GM21786 (cell line): ENCODE measurements around the gene NR2C2.

Experiments
- ATAC-seq: cut with Tn5 transposase; IDR thresholded peaks from one replicate; pipeline ENCODE4 v1.9.1; 2021; ENCODE audit not compliant: unreplicated experiment

The NR2C2 gene

DNA sequence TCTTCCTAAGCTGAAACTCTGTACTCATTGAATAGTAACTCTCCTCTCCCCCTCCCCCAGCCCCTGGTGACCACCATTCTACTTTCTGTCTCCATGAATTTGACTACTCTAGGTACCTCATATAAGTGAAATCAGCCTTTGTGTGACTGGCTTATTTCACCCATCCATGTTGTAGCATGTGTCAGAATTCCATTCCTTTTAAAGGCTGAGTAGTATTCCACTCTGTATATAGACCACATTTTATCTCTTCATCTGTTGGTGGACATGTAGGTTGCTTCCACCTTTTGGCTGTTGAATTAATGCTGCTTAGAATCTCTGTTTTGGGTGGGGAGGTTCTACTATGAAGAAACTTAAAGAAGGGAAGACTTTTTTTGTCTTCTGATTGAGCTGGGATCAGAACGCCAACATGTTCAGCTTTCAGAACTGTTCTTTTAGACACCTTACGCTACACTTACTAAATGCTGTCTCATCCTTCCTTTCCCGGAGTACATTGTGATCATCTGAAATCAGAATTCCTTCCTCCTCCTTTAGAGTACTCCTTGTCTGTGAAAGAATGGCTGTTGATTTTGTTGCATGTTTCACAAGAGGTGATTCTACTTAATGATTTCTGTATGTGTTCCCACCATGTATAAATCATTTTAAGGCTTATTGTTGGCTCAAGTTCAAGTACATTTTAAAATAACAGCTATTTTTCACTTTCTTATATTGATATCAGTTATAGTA lies 67.4 kb downstream of the NR2C2 start:
- no peak for ATAC-seq

DNA sequence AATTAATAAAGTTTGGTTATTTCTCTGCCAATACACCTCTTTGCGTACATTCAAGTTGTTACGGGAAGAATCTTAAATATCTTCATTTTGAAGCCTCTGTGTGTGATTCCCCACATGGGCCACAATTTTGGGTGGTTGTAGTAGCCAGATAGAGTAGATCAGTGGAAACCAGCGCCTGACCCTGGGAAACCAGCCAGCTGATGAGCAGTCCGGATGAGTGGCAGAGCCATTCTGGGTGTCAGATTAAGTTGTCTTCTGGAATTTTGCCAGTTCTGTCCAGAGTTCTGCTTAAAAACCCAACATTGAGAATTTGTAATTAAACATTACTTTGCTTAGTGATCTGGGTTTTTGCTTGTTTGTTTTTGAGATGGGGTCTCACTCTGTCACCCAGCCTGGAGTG lies 68.1 kb downstream of the NR2C2 start:
- no peak for ATAC-seq

DNA sequence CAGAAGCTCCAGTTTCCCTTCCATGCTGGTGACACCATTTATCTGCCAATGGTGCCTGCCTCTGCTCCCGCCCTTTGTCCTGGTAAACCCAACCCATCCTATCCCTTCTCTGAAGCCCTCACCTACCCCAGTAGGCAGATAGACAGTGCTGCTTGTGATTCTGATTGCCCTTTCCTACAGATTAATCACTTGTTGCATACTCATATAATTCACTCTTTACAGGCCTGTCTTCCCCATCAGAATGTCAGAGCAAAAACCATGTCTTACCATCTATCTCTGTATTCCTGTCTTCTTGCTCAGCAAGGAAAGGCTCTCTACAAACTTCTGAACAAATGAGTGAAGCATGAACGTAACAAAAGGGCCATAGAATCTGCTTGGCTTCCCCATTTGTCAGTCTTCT lies 69.8 kb downstream of the NR2C2 start:
- no peak for ATAC-seq

DNA sequence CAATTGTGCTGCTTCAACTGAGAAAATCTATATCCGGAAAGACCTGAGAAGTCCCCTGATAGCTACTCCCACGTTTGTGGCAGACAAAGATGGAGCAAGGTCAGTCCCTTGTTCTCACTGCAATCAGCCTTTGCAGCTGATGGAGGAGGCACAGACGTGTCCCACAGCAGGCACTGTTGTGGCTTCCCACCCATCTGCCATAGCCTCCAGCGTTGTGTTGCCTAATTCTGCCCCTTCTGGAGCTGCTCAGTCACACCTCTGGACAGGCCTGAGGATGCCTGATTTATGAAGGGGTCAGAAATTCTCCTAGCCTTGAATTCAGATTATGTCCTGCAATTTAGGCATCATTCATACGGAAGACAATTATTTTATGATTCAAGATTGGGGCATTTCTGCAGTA lies 75.9 kb downstream of the NR2C2 start:
- no peak for ATAC-seq

DNA sequence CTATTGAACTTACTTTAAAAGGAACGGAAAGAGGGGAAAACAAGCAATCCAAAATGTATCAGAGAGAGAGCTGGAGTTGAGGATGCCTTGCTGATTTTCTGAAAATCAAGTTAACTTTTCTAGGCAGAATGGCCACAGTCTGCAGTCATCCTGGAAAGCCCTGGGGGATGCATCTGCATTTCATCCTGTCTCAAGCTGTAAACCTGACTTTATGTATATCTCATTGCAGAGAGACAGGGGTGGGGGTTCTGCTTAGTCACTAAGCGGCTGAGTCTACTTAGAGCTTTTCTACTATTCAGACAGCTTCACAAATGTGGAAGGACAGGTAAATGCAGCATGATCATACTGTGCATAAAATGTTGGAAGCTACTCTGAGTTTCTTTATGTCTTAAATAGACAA lies 76.3 kb downstream of the NR2C2 start:
- no peak for ATAC-seq

DNA sequence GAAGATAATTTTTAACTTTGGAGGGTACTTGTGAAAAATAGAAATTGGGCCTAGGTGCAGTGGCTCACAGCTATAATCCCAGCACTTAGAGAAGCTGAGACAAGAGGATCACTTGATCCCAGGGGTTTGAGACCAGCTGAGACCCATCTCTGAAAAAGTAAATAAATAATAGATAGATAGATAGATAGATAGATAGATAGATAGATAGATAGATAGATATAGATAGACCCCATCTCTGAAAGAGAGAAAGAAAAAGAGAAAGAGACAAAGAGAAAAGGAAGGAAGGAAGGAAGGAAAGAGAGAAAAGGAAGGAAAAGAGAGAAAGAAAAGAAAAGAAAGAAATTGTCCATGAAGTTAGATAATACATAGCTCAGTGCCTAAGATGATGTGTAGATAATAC lies 82.2 kb downstream of the NR2C2 start:
- ATAC-seq, result no peak

DNA sequence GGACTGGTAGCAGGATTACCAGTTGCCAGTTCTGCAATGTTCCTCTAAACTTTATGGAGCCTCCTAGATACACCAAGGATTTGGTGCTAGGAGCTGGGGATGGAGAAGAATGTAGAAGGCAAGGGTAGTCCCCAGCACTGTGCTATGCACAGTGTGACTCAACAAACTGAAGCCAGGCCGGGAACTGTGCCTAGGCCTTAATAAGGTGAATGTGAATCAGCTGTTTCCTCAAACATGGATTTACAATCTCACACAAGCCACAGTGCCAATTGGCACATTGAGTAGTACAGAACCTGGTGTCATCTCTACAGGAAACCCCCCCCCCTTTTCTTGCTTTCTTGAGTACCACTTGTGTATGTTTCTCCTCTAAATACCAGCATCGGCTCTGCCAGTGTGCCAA lies 85.3 kb downstream of the NR2C2 start:
- ATAC-seq, result no peak

DNA sequence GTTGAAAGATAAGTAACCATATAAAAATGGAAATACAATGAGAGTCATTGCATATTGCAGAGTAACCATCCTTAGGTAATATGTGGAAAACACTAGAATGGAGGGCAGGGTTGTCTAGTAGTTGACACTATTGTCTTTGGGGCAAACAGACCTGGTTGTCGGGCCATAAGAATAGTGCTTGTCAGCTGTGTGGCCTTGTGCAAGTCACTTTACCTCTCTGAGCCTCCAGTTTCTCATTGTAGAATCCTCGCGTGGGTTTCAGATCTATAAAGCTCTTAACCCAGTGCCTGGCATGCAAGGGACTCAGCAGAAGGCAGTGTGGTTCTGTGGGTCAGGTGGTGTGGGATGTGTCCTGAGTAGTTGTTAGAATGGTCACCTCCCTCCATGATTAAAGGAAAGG lies 85.7 kb downstream of the NR2C2 start:
- no peak for ATAC-seq

DNA sequence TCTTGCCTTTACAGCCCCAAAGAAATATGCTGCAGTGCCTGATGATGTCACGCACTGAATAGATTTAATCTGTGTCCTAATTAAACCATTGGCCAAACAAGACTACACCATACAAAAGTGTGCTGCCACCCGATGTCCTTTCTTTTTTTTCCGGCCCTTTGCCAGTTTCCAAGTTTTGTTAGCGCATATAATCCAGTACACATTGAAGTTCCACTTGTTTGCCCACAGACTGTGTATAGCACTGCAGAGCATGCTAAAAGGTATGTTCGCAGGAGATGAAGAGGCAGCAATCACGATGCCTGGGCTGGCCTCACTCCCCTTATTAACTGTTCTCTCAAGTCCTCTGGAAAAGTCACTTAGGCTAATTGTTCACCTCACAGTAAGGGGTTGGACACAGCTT lies 90.9 kb downstream of the NR2C2 start:
- ATAC-seq, result no peak

DNA sequence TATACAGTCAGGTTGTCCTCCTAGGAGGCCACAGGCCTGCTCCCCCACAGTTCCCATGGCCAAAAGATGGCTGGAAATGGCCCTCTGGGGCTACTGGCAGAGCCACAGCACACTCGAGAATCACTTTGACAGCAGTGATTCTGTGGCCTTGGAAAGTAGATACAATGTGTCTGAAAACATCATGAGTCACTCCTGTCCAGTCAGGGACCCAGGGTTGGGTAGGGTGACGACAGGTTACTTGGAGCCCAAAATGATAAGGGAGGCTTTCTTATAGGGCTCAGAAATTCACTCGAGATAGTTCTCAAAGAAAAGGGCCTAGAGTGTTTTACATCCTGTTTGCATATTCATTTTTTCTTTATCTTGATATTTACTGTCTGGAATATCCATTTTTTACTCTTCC lies 93.5 kb downstream of the NR2C2 start:
- no peak for ATAC-seq

DNA sequence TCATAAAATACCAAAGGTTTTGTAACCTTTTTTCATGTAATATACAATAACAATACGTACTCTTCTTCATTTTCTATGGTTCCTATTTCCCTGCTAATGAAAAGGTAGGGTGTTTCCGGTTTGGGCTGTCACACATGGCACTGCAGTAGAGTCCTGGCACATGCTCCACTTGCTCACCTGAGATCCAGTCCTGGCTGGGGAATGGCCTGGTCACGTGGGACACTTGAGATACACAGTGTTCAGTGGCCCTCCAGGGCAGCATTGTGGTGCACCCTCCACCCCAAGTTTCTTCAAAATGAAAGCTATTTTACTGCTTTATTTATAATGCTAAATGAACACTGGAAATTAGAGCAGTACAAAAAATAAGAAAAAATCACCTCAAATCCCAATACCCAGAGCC lies 94.6 kb downstream of the NR2C2 start:
- no peak for ATAC-seq

DNA sequence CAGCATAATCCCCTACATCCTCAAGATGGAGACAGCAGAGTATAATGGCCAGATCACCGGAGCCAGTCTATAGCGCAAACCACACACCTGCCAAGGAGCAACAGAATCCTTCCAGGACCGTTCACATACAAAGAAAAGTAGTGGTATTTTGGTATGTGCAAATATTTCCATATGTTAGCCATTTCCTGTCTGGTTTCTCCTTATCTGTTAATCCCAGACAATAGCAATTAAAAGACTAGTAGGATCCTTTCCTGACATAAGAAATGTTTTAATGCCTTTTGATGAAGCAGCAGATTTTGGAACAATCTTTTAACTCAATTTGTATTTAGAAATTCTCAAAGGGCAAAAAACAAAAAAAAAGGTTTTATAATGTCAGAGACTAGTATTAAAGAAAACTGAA lies 95.6 kb downstream of the NR2C2 start:
- ATAC-seq, result no peak

DNA sequence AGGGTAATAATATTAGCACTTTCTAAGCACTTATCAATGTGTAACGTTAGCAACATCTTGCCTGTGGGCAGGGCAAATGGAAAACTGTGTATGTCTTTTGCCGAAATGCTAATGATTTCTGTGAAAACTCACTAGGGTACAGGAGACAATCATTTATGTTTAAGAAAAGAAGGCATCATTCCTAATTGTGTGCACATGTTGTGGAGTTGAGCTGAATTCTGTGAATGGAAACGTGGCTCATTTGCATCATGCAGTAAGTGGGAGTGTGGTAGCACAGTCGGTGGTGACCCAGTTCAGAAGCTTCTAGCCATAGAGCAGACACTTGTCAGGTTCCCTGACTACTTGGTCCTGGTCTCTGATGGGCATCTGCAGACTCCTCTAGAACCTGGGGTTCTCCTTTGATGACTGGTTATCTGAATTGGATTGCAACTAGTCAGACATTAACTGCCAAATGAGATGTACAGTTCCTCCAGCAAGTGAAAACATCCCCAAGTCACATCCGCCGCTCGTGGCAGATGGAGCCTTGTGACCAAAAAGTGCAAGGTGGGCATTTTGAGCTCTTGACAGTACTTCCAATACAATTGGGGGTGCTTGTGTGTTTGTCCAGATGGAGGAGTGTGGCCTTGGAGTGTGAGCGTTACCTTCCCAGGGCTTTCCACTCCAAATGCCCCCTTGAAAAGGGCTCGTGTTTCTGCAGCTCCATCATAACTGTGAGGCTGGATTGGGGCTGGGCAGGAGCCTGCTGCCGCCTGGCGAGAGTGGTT lies 96.2 kb downstream of the NR2C2 start:
- ATAC-seq, result no peak

DNA sequence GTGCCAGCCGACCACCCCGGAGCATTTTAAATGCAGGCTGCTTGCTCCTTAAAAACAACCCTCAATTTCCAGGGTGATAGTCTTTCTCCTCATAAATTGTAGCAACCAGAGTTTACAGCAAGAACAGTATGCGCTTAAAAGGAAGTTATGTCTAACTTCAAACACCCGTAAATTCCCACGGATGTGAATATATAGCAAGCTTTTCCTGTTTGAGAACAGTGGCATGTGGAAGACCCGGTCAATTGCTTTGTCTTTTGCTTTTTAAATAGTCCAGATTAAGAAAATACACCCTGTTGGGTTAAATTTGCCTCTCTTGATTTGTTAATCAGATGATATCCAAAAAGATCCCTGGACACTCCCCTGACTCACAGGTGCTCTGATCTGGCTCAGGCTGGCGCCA lies 96.9 kb downstream of the NR2C2 start:
- no peak for ATAC-seq

DNA sequence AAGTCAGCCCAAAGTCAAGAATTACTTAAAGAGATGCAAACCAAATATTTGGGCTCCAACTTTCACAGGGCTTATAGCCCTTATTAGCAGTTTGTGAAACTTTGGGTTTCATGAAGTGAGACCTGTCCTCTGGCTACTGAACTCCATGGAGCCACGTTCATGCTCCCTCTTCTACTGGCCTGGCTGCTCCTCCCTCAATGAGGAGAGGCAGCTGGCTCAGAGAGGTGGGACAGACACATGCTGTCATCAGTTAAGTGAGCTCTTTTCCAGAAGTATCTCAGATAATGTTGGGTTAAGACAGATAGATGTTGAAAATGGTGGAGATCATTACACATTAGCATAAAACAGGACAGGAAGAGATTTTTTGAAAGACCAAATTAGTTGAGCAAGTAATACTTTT lies 98.3 kb downstream of the NR2C2 start:
- no peak for ATAC-seq

DNA sequence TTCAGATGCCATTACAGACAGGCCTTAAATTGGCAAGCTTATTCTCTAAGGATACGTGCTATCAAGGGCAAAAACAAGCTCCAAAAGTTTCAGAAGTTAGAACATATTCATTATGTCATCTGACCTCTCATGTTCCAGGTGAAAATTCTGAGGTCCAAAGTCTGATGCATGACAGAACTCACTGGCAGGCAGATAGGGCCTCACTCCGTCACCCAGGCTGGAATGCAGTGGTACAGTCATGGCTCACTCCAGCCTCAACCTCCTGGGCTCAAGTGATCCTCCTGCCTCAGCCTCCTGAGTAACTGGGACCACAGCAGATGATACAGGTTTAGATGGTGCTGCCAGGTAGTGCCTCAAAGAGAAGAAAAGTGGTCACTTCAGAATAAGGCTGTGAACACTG lies 102.2 kb downstream of the NR2C2 start:
- no peak for ATAC-seq

DNA sequence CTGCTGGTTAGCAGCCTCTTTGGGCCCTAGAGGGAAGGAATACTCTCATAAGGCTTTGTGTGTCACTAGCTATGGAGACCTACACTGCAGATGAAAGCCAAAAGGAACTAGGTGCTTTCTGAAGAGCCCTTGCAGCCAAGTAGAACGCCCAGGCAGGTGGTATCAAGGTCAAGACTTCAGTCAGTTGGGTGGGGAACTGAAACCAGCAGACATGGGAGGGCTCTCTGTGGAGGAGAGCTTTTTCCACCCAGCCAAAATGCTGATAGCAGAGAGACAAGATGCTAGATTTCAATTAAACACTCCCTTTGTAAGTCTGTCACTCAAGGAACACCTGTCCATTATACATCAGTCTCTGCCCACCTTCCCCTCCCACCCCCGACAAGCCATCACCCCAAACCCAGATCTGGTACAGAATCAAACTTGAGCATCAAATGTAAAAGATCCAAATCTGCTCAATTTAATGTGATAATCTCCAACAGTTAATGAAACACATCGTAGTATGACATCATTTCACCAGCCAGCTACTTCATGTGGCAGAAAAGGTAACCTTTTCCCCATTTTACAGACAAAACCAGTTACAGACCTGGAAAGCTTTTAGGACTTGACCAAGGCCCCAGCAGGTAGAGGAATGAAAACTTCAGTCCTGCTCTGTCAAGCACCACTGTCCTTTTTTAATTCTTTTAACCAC lies 103.2 kb downstream of the NR2C2 start:
- peak; percentile 84 for ATAC-seq

DNA sequence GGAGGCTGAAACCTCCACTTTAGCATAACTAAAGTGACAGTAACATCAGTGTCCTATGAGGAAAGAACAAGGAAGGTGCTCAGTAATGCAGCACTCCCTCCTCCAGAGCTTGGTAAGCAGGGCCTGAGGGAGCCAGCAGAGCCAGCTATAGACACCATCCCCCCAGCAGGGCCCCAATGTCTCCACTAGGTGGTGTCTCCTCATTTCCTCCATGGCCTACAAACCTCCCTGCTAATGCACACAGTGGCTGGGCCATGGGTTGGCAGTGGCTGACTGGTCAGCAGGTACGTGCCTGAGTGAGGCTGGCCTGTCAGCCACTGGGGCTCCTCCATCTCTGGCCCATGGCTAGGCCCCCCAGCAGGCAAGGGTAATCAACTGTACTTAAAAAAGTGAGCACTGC lies 104.1 kb downstream of the NR2C2 start:
- ATAC-seq, result peak; percentile 51

DNA sequence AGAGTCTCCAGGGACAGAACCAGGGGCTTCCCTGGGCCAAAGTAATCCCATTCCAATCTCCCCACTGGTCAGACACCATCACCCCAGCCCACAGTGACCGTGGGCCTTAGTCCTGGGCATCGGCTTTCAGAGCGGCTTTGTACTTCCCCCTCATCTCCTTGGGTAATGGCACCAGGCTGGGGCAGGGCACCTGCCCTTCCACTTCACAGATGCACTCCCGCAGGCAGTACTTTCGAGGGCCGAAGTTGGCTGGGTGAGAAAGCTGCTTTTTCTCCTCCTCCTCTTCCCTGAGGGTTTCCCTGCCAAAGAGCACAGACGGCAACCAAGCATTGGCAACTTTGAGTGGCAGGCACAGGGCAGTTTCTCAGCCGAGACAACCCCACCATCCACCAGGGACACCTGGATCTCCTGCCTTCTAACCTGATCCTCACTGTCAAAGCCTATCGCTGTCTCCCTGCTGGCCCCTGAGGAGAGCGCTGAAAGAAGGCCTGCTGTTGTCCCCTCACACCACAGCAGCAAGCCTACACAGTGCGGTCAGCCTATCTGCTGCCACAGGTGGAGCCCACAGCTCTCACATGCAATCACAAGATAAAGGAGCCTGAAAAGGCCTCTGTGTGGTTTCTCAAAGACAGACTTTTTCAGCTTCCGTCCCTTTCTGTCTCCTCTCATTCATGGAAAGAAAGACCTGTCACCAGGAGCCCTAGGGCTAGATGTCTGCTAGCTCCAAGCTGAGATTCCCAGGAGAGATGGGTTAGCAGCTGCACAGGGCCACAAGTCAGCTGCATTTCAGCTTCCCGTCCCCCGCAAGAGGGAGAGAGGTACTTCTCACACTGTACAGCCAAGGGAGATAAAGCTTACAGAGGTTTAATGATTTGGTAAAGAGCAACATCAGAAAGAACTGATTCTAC lies 105.2 kb downstream of the NR2C2 start:
- no peak for ATAC-seq

DNA sequence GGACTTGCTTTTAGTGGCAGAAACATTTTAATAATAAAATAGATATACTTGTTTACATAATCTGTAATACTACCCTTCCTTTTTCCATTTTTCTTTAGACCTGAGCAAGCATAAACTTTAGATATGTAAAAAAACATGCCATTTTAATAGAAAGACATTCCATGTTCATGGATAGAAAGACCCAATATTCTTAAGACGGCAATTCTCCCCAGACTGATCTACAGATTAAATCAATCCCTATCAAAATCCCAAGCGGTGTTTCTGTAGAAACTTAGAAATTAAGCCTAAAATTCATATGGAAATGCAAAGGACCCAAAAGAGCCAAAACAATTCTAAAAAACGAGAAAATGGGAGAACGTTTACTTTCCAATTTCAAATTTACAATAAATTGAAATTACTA lies 106.2 kb downstream of the NR2C2 start:
- no peak for ATAC-seq

DNA sequence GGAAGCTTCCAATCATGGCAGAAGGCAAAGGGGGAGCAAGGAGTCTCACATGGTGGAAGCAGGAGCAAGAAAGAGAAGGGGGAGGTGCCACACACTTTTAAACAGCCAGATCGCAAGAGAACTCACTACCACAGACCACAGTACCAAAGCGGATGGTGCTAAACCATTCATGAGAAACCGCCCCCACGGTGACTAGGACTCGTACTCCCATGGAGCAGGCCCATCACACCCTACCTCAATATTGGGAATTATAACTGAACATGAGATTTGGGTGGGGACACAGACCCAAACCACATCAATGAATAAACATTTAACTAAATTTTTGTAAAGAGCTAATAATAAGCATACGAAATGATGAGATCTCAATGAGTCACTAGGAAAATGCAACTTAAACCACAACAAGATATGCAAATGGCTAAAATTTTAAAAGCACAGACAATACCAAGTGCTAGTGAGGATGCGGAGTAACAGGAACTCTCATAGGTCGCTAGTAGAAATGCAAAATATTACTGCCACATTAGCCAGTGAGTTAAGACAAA lies 107.7 kb downstream of the NR2C2 start:
- peak; percentile 45 for ATAC-seq
